DOHH2 (cell line): ENCODE data around the gene CSTB.

Experiments used
- EZH2phosphoT487 ChIP-seq: fragments of 200-600 bp; sonication (generic); IDR thresholded peaks from 2 replicates; pipeline ENCODE4 v1.6.1; 2017; ENCODE audit warnings: borderline replicate concordance, mild to moderate bottlenecking, antibody characterized with exemption, low read length, moderate library complexity, mixed read lengths
- TF ChIP-seq, protein P1 (sequence below): fragments of 200-600 bp; sonication (generic); IDR thresholded peaks from one replicate; pipeline ENCODE4 v1.5.1; 2014; ENCODE audit warnings: antibody characterized with exemption, mild to moderate bottlenecking, low read depth, low read length; ENCODE audit not compliant: poor library complexity, severe bottlenecking

DNA sequence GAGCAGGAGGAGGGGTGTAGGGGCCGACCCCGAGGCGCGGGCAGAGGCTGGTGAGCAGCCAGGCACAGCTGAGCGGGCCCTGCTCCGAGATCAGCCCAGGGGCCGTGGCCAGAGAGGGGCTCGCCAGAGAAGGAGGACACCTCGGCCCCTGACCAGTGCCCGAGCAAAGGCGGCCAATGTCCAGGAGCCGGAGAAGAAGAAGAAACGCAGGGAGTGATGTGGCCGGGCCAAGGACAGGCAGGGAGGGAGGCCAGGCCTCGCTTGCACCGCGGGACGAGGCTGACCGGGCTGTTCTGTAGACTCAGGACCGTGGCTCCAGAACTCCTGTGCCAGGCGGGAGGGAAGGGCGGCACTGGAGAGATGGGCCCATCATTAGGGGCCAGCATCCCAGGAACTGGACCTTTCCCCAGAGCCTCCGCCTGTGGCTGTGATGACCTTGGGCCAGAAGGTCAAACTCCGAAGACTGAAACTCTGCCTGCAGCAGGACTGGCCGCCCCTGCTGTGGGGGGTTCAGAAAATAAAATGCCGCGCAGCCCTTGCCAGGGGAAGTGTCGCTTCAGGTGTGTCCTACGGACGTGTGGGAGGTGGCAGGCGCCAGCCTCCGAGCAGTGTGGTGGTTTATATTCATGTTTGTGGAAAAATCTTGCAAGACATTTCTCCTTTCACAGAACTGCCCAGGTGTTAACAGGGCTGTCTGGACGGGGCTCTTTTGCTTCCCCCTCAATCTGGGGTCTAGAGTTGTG lies 27.6 kb upstream of the CSTB start:
- TF ChIP-seq, protein P1, sequence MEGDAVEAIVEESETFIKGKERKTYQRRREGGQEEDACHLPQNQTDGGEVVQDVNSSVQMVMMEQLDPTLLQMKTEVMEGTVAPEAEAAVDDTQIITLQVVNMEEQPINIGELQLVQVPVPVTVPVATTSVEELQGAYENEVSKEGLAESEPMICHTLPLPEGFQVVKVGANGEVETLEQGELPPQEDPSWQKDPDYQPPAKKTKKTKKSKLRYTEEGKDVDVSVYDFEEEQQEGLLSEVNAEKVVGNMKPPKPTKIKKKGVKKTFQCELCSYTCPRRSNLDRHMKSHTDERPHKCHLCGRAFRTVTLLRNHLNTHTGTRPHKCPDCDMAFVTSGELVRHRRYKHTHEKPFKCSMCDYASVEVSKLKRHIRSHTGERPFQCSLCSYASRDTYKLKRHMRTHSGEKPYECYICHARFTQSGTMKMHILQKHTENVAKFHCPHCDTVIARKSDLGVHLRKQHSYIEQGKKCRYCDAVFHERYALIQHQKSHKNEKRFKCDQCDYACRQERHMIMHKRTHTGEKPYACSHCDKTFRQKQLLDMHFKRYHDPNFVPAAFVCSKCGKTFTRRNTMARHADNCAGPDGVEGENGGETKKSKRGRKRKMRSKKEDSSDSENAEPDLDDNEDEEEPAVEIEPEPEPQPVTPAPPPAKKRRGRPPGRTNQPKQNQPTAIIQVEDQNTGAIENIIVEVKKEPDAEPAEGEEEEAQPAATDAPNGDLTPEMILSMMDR = no peak
- no peak for TF ChIP-seq EZH2phosphoT487
